ACC112 (cell line): ENCODE results near the gene OR10AG1.

ENCODE experiments used
- H2AFZ ChIP-seq: fragments of 200-600 bp; sonication (generic); one replicate; pipeline ENCODE4 v1.6.0; 2017; ENCODE audit warnings: antibody characterized with exemption, low read length; ENCODE audit not compliant: unreplicated experiment
- H3K27ac ChIP-seq: fragments of 200-600 bp; sonication (generic); 2 replicates; pipeline ENCODE4 v1.5.1; 2014; ENCODE audit warnings: low read depth, mild to moderate bottlenecking, antibody characterized with exemption, low read length, moderate library complexity
- H3K27me3 ChIP-seq: fragments of 200-600 bp; sonication (generic); 2 replicates; pipeline ENCODE4 v1.6.1; 2014; ENCODE audit warnings: mild to moderate bottlenecking, antibody characterized with exemption, low read length, moderate library complexity, mixed read lengths; ENCODE audit not compliant: insufficient read depth
- H3K36me3 ChIP-seq: fragments of 200-600 bp; sonication (generic); 2 replicates; pipeline ENCODE4 v1.6.1; 2016; ENCODE audit warnings: mild to moderate bottlenecking, antibody characterized with exemption, low read length, moderate library complexity, mixed read lengths; ENCODE audit not compliant: insufficient read depth
- H3K4me1 ChIP-seq: fragments of 200-600 bp; sonication (generic); one replicate; pipeline ENCODE4 v1.6.1; 2016; ENCODE audit warnings: low read length, mixed read lengths; ENCODE audit not compliant: insufficient read depth, unreplicated experiment, control insufficient read depth
- H3K4me3 ChIP-seq: fragments of 200-600 bp; sonication (generic); 2 replicates; pipeline ENCODE4 v1.5.1; 2014; ENCODE audit warnings: mild to moderate bottlenecking, low read depth, low read length
- H3K79me2 ChIP-seq: fragments of 200-600 bp; sonication (generic); one replicate; pipeline ENCODE4 v1.6.0; 2016; ENCODE audit warnings: low read length; ENCODE audit not compliant: control insufficient read depth, unreplicated experiment, insufficient read depth

OR10AG1 gene

DNA sequence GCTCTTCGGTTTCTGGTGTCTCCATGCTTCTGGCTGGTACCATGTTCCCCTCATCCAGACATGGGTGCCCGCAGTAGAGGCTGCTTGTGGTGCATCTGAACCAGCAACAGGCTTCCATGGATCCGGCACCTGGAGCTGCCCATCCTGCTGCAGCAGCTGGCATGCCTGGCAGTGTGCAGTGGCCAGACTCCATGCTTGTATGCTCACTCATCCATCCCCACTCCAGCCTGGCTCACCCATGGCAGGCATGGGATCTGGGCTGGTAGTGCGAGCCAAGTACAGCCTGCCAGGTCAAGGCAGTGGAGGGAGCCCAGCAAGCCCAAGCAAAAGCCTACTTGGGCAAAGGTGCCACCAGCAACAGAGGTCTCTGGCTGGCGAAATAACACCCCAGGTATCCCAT is 49.2 kb downstream of the OR10AG1 start:
- H3K4me3 ChIP-seq = no peak overlapping the region
- no peaks in the 10 kb centered on the region for H3K79me2 ChIP-seq
- no peaks in the 10 kb centered on the region for H3K27me3 ChIP-seq
- H3K27ac ChIP-seq = no peak overlapping the region
- H2AFZ ChIP-seq = no peak overlapping the region
- H3K4me1 ChIP-seq = no peaks in the 10 kb centered on the region
- no peaks in the 10 kb centered on the region for H3K36me3 ChIP-seq
